GM10266 (cell line): ENCODE data around the gene DNAH6.

Source experiments
- DNase-seq: peaks from one replicate; pipeline ENCODE4 v3.0.0; 2012; ENCODE audit errors: extremely low spot score
- CTCF ChIP-seq: IDR thresholded peaks from 2 replicates; pipeline ENCODE4 v1.5.1; 2012; ENCODE audit warnings: mild to moderate bottlenecking, low read depth; ENCODE audit not compliant: control insufficient read depth, insufficient read depth; ENCODE audit errors: missing control alignments

The DNAH6 gene

GRCh38 chr2:84846741-84847142 lies 330.4 kb downstream of the DNAH6 start:
- DNase-seq: no peak
- TF ChIP-seq CTCF: no peak

GRCh38 chr2:84847326-84848050 lies 331.2 kb downstream of the DNAH6 start:
- TF ChIP-seq CTCF: no peak
- no peak for DNase-seq

- DNase-seq: no peak
- no peak for TF ChIP-seq CTCF
Measured at GRCh38 chr2:84849271-84849952, 333.1 kb downstream of the DNAH6 start.

GRCh38 chr2:84850471-84850870 lies 334.2 kb downstream of the DNAH6 start:
- TF ChIP-seq CTCF: no peak
- no peak for DNase-seq

GRCh38 chr2:84851876-84852275 lies 335.6 kb downstream of the DNAH6 start:
- TF ChIP-seq CTCF: no peak
- DNase-seq: no peak

GRCh38 chr2:84854850-84855249 lies 338.6 kb downstream of the DNAH6 start:
- no peak for TF ChIP-seq CTCF
- no peak for DNase-seq

- no peak for DNase-seq
Measured at GRCh38 chr2:84855731-84856130, 339.4 kb downstream of the DNAH6 start.

More at GRCh38 chr2:84855731-84856130, 339.4 kb downstream of the DNAH6 start:
- no peak for TF ChIP-seq CTCF
